MG63 (cell line): ENCODE measurements around the gene TUBGCP3. TPM values are rescaled to one million over a fixed set of nuclear protein-coding genes. Genes with fewer than 3 reads are reported as not detected.
A peak's percentile ranks its signal among the peaks of the same experiment; 100 is the strongest.

Experiments used
- DNase-seq: peaks from one replicate; pipeline ENCODE4 v3.0.0-alpha.2; 2020
- H3K27me3 ChIP-seq: fragments of 250-450 bp; sonication (Bioruptor Pico); 2 replicates; pipeline ENCODE4 v1.5.1; 2020; ENCODE audit warnings: mild to moderate bottlenecking, moderate library complexity
- H3K36me3 ChIP-seq: fragments of 250-450 bp; sonication (Bioruptor Pico); 2 replicates; pipeline ENCODE4 v1.5.1; 2020; ENCODE audit warnings: mild to moderate bottlenecking, moderate library complexity
- H3K4me3 ChIP-seq: fragments of 250-450 bp; sonication (Bioruptor Pico); 2 replicates; pipeline ENCODE4 v1.5.1; 2020; ENCODE audit warnings: mild to moderate bottlenecking, moderate library complexity
- H3K9me3 ChIP-seq: fragments of 250-450 bp; sonication (Bioruptor Pico); 2 replicates; pipeline ENCODE4 v1.5.1; 2020; ENCODE audit warnings: mild to moderate bottlenecking, moderate library complexity
- total RNA-seq: library from RNA; depleted of rRNA; stranded (reverse); fragments of >200 nt; shearing (Covaris generic); gene quantifications from 2 replicates; pipeline ENCODE4 v1.2.3, GENCODE V29; 2014; ENCODE audit warnings: low replicate concordance

The TUBGCP3 gene
- total RNA-seq, 1 experiment from 2014 or later: 8.5 TPM

DNA sequence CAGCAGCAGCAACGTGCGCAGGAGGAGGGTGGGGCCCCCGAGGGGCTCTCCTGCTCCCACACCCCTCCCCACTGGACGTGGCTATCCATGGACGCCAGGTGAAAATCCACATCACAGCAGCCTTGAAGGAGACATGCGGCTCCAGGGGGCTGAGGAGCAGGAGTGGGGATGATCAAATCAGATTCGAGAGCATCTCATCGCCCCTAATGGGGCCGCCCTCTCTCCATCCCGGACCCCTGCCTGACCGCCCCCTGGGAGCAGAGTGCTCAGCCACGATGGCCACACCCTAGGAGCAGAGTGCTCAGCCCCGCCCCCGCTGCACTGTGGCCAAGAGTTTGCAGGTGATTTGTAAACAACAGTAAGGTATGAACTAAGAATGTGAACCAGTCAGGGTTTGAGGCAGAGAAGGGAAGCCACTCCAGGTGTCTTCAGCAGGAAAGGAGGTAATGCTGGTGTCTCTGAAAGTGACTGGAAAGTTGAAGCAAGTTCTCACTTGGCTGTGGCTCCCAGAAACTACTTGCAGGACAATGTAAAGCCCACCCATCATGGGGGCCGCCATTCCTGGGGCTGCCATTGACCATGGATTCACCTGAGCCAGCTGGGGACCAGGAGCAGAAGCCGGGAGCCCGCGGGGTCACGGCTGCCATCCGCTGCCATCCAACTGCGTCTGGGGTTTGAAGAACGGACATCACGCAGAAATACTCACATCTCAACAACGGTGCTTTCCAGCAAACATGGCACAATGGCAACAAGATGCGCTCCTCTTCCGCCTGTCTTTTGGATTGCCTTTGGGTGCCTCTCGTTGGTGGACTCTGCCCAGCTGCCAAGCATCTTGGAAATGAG lies 140.0 kb downstream of the TUBGCP3 start:
- no peak overlapping the region for H3K4me3 ChIP-seq
- H3K36me3 ChIP-seq: no peaks in the 10 kb centered on the region
- DNase-seq: no peak
- H3K27me3 ChIP-seq: no peaks in the 10 kb centered on the region
- H3K9me3 ChIP-seq: no peaks in the 10 kb centered on the region

- Histone ChIP-seq H3K4me3 (no peak overlapping the region), H3K36me3 (no peaks in the 10 kb centered on the region), H3K27me3 (no peaks in the 10 kb centered on the region), H3K9me3 (no peaks in the 10 kb centered on the region)
- DNase-seq: no peak
Measured at GRCh38 chr13:112447306-112447705, 140.6 kb downstream of the TUBGCP3 start.

DNA sequence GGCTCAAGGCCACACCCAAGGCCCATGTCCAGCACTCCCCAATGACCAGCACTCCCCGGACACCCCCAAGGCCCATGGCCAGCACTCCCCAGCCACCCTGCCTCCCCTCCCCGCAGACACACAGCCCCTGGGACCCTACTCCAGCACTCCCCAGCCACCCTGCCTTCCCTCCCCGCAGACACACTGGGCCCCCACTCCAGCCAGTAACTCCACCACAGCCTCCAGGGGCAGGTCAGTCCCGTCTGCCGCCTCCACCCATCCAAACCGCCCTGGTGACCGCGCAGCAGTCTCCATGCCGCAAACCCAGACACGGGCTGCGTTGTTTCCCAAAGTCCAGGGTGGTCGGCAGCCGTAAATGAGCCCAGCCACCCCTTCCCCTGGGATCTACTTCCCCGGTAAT lies 141.1 kb downstream of the TUBGCP3 start:
- no peaks in the 10 kb centered on the region for H3K9me3 ChIP-seq
- no peak for DNase-seq
- no peaks in the 10 kb centered on the region for H3K36me3 ChIP-seq
- no peak overlapping the region for H3K4me3 ChIP-seq
- H3K27me3 ChIP-seq: no peaks in the 10 kb centered on the region

DNA sequence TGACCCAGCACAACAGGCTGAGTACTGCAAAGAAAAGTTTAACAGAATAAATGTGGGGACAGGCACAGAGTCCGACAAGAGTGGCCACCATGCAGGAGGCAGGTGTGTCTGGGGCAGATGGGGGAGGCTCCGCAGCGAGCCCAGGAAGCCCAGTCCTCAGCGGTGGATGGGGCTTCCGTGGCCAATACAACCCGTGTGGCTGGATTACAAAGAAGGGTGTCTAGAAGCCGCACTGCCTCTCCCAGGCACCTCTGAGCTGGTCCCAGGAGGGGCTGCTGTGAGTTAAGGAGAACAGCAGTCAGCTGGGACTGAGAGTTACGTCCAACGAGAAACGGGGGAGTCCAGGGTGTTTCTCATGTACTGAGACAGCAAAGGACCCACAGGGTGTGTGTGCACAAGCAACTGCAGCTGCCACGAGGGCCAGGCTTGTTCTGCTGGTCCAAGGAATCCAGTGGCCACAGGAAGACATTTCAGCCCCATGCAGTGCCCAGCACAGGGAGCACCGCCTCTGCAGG lies 141.5 kb downstream of the TUBGCP3 start:
- Histone ChIP-seq H3K4me3 (no peak overlapping the region), H3K9me3 (no peaks in the 10 kb centered on the region), H3K36me3 (no peaks in the 10 kb centered on the region), H3K27me3 (no peaks in the 10 kb centered on the region)
- DNase-seq: no peak

GRCh38 chr13:112445411-112446271 lies 142.3 kb downstream of the TUBGCP3 start:
- H3K9me3 ChIP-seq: no peaks in the 10 kb centered on the region
- H3K36me3 ChIP-seq: no peaks in the 10 kb centered on the region
- H3K27me3 ChIP-seq: no peaks in the 10 kb centered on the region
- no peak overlapping the region for H3K4me3 ChIP-seq
- DNase-seq: no peak

- H3K36me3 ChIP-seq: no peaks in the 10 kb centered on the region
- DNase-seq: no peak
- no peak overlapping the region for H3K4me3 ChIP-seq
- no peaks in the 10 kb centered on the region for H3K9me3 ChIP-seq
- H3K27me3 ChIP-seq: no peaks in the 10 kb centered on the region
Measured at GRCh38 chr13:112444416-112445399, 143.2 kb downstream of the TUBGCP3 start.

GRCh38 chr13:112443995-112444311 lies 144.0 kb downstream of the TUBGCP3 start:
- DNase-seq: peak; percentile 47
- Histone ChIP-seq H3K9me3 (peaks cover under 1% of the 10 kb centered on the region; the same call in 1 of the 2 replicates), H3K36me3 (no peaks in the 10 kb centered on the region), H3K4me3 (no peak overlapping the region), H3K27me3 (no peaks in the 10 kb centered on the region)

DNA sequence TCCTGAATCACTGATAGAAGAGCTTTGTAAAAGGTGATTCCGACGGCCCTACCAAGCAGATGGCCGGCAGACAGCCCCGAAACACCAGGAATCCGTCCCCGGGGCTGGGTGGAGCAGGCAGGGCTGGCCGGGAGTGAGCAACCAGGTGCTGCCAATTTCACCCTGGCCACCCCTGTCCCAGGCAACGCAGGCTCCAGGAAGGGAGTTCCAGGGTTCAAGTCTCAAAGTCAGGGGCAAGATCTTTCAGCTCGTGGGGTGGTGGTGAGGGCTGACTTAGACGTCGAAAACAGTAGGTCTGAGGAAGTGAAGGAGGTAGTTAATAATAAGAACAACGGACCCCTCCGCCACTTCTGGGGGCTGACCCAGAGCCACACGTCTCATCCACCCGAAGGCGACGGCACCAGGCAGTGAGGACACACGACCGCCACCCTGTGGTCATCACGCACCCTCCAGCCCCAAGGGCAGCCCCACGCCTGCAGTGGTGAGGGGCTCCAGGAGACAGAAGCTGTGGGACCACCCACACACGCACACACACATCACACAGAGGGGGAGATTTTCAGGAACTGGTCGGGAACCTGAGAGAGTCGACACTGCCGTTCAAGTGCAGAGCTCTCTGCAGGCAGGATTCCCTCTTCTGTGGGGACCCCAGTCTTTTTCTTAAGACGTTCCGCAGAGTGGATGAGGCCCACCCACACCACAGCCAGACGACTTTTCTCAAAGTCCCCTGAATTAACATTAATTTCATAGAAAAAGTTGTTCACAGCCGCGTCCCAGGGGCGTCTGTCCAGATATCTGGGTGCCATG lies 144.6 kb downstream of the TUBGCP3 start:
- no peak for DNase-seq
- no peaks in the 10 kb centered on the region for H3K36me3 ChIP-seq
- no peaks in the 10 kb centered on the region for H3K27me3 ChIP-seq
- no peak overlapping the region for H3K4me3 ChIP-seq
- peaks cover 5% of the 10 kb centered on the region for H3K9me3 ChIP-seq

- Histone ChIP-seq H3K4me3 (no peak overlapping the region), H3K36me3 (no peaks in the 10 kb centered on the region), H3K27me3 (peaks cover 6% of the 10 kb centered on the region; the same call in 1 of the 2 replicates), H3K9me3 (peaks cover 12% of the 10 kb centered on the region)
- no peak for DNase-seq
Measured at GRCh38 chr13:112442483-112443090, 145.4 kb downstream of the TUBGCP3 start.

DNA sequence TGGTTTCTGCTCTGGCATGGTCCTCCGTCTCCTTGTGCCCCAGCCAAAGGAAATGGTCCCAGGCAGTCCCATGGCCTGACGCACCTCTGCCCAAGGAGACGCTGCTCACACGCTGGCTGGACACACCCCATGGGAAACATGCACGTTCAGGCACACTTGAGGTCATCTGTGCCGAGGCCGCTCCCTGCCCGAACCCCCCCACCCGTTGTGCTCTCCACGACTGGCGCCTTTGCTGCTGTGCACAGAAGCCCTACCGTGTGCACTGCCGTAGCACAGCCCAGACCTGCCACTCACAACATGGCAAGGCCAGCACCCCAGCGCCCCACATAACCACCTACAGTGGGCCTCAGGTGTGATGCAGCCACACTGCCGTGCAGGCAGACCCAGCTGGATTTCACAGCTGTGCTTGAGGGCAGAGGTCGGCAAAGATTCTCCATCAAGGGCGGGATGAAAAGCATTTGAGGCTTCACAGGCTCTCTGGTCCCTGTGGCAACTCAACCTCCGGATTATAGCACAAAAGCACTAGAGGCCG lies 146.1 kb downstream of the TUBGCP3 start:
- DNase-seq: no peak
- Histone ChIP-seq H3K9me3 (peaks cover 12% of the 10 kb centered on the region), H3K27me3 (peaks cover 6% of the 10 kb centered on the region; the same call in 1 of the 2 replicates), H3K4me3 (no peak overlapping the region), H3K36me3 (no peaks in the 10 kb centered on the region)

DNA sequence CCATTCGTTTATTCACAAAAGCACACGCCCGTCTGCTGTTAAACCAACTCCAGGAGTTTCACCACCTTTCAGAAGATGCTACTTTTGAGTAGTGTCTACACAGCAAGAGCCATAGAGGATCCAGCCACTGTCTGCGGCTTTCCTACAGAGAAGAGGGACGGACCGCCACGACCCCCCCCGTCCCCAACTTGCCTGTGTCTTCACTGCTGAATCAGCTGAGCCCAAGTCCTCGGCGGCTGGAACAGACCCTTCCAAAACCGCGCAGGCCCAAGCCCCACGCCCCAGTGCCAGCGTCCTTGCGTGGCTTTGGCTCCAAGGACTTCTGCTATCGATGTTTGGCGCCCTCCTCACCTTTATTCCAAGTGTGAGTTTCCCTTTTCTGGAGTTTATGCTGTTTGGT lies 146.7 kb downstream of the TUBGCP3 start:
- Histone ChIP-seq H3K4me3 (no peak overlapping the region), H3K36me3 (no peaks in the 10 kb centered on the region), H3K9me3 (peaks cover 12% of the 10 kb centered on the region), H3K27me3 (peaks cover 6% of the 10 kb centered on the region; the same call in 1 of the 2 replicates)
- no peak for DNase-seq

DNA sequence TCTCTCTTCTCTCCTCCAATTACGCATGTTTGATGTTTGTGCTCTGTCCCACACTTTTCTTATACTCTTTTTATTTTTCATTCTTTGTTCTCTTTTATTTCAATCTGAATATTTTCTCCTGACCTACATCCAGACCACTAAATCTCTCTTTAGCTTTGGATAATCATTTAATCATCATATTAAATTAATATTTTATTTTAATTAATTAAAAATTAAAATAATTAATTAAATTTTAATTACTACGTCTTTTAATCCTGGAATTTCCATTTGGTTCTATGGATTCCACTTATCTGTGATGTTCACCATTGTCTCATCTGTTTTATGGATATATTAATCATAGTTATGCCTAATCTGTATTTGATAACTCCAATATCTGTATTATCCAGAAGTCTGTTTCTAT lies 149.4 kb downstream of the TUBGCP3 start:
- Histone ChIP-seq H3K9me3 (peaks cover 12% of the 10 kb centered on the region), H3K36me3 (no peaks in the 10 kb centered on the region), H3K4me3 (no peak overlapping the region), H3K27me3 (peaks cover 6% of the 10 kb centered on the region; the same call in 1 of the 2 replicates)
- DNase-seq: no peak

DNA sequence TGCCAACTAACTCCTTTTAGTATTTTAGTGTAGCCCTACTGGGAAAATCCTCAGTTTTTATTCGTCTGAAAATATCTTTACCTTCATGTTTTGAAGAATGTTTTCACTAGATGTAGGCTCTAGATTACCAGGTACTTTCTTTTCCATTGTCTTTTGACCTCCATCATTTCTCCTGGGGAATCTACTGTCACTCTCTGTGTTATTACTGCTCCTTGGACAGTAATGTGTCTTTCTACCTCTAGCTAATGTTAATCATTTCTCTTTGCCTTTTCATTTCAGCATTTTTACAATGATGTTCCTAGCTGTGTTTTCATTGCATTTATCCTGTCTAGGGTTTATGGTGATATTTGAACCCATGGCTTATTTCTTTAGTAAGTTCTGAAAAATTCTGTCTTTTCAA lies 149.9 kb downstream of the TUBGCP3 start:
- Histone ChIP-seq H3K27me3 (peaks cover 6% of the 10 kb centered on the region; the same call in 1 of the 2 replicates), H3K9me3 (peaks cover 12% of the 10 kb centered on the region), H3K4me3 (no peak overlapping the region), H3K36me3 (no peaks in the 10 kb centered on the region)
- DNase-seq: no peak

DNA sequence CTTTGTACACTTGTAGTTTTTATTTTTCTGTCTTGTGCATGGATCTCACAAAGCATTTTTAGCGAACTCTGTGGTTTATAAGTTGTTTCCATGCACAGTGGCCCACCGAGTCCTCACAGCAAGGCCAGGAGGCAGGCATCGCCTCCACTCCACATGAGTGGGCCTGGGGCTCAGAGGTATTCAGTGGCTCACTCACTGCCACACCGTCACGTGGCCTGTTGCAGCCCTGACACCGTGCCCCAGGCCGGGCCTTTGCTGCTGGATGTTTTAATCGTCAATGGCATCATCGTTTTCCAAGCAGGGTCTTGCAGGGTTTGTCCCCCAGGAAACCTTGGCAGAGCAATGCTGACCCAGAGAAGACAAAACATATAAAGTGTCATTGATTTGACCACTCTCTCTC lies 152.0 kb downstream of the TUBGCP3 start:
- peaks cover 6% of the 10 kb centered on the region; the same call in 1 of the 2 replicates for H3K27me3 ChIP-seq
- no peak overlapping the region for H3K4me3 ChIP-seq
- H3K36me3 ChIP-seq: no peaks in the 10 kb centered on the region
- H3K9me3 ChIP-seq: peaks cover 12% of the 10 kb centered on the region
- no peak for DNase-seq
